IMR-90 (cell line): ENCODE data around the gene ANG. TPM values are rescaled to one million over a fixed set of nuclear protein-coding genes. Genes with fewer than 3 reads are reported as not detected.

Experiments
- ATAC-seq: fragments of 200-7000 bp; cut with Tn5 transposase; 2 replicates; pipeline ENCODE4 v1.9.1; 2020; ENCODE audit warnings: low read depth, mild to moderate bottlenecking, moderate library complexity
- BruUV-seq: library from RNA; stranded (reverse); fragments of 400-500 nt; replicated peaks from 2 replicates; lab custom pipeline; 2021; lab: Mats Ljungman, UMichigan
- CTCF ChIA-PET: fragments of 300-600 bp; formaldehyde crosslinking; extraction: SDS; loops from one replicate; lab custom pipeline; 2021; ENCODE audit warnings: antibody characterized with exemption; lab: Yijun Ruan, JAX
- POLR2A ChIA-PET: fragments of 300-600 bp; sonication (Branson Sonifier 250); formaldehyde crosslinking; loops from one replicate; lab custom pipeline; 2022; ENCODE audit warnings: antibody characterized with exemption; ENCODE audit not compliant: unreplicated experiment; lab: Charles Lee
- DNase-seq: peaks from one replicate; pipeline ENCODE4 v3.0.0; 2013
- H2AFZ ChIP-seq: replicated peaks from 2 replicates; pipeline ENCODE3; 2013; ENCODE audit warnings: low read length, mild to moderate bottlenecking; ENCODE audit not compliant: poor library complexity
- H2AK5ac ChIP-seq: 2 replicates; pipeline ENCODE4 v1.6.1; 2013; ENCODE audit warnings: low read depth, low read length, inconsistent platforms
- H2AK9ac ChIP-seq: replicated peaks from 2 replicates; pipeline ENCODE3; 2013; ENCODE audit warnings: mild to moderate bottlenecking, low read depth, low read length, moderate library complexity; ENCODE audit not compliant: poor library complexity
- H2BK120ac ChIP-seq: 2 replicates; pipeline ENCODE4 v1.6.1; 2013; ENCODE audit warnings: low read depth, low read length, inconsistent platforms
- H2BK15ac ChIP-seq: 3 replicates; pipeline ENCODE4 v1.6.1; 2013; ENCODE audit warnings: low read depth, low read length, inconsistent platforms
- H2BK20ac ChIP-seq: 2 replicates; pipeline ENCODE4 v1.6.1; 2013; ENCODE audit warnings: low read depth, mild to moderate bottlenecking, inconsistent platforms, low read length, moderate library complexity
- H2BK5ac ChIP-seq: 2 replicates; pipeline ENCODE4 v1.6.1; 2013; ENCODE audit warnings: mild to moderate bottlenecking, low read depth, low read length, inconsistent platforms; ENCODE audit not compliant: poor library complexity, severe bottlenecking
- H3K14ac ChIP-seq: replicated peaks from 2 replicates; pipeline ENCODE4 v1.6.1; 2013; ENCODE audit warnings: low read depth, low read length, inconsistent platforms
- H3K18ac ChIP-seq: 2 replicates; pipeline ENCODE4 v1.6.1; 2013; ENCODE audit warnings: low read depth, low read length, control low read depth
- H3K23ac ChIP-seq: 2 replicates; pipeline ENCODE4 v1.6.1; 2013; ENCODE audit warnings: low read depth, low read length, inconsistent platforms
- H3K27ac ChIP-seq: 2 replicates; pipeline ENCODE4 v1.5.1; 2013; ENCODE audit warnings: mild to moderate bottlenecking, control low read depth, low read length; ENCODE audit not compliant: insufficient read depth
- H3K27me3 ChIP-seq: 2 replicates; pipeline ENCODE4 v1.6.1; 2013; ENCODE audit warnings: low read length; ENCODE audit not compliant: control insufficient read depth, insufficient read depth
- H3K36me3 ChIP-seq: 2 replicates; pipeline ENCODE4 v1.6.1; 2013; ENCODE audit warnings: low read length, mixed read lengths; ENCODE audit not compliant: control insufficient read depth, insufficient read depth
- H3K4ac ChIP-seq: 2 replicates; pipeline ENCODE4 v1.6.1; 2013; ENCODE audit warnings: low read depth, low read length, inconsistent platforms
- H3K4me1 ChIP-seq: 2 replicates; pipeline ENCODE4 v1.6.1; 2013; ENCODE audit warnings: low read length, mixed read lengths; ENCODE audit not compliant: control insufficient read depth, insufficient read depth
- H3K4me2 ChIP-seq: 2 replicates; pipeline ENCODE4 v1.6.1; 2013; ENCODE audit warnings: low read depth, mild to moderate bottlenecking, control low read depth, low read length, moderate library complexity
- H3K4me3 ChIP-seq: 2 replicates; pipeline ENCODE4 v1.5.1; 2013; ENCODE audit warnings: low read depth, mild to moderate bottlenecking, control low read depth, low read length, moderate library complexity; ENCODE audit not compliant: insufficient read depth
- H3K56ac ChIP-seq: 2 replicates; pipeline ENCODE4 v1.6.1; 2013; ENCODE audit warnings: low read length, inconsistent platforms; ENCODE audit not compliant: insufficient read depth; ENCODE audit errors: extremely low read depth
- H3K79me1 ChIP-seq, 2 experiments: 2 replicates each; pipeline ENCODE4 v1.6.1; 2013; ENCODE audit warnings: low read length in 2 of 2, inconsistent platforms in 1 of 2, low read depth in 1 of 2
- H3K9ac ChIP-seq: 2 replicates; pipeline ENCODE4 v1.6.1; 2013; ENCODE audit warnings: low read depth, low read length, control low read depth
- H3K9me1 ChIP-seq: 2 replicates; pipeline ENCODE4 v1.6.1; 2013; ENCODE audit warnings: low read length, inconsistent platforms; ENCODE audit not compliant: insufficient read depth
- H3K9me3 ChIP-seq: 2 replicates; pipeline ENCODE4 v1.6.1; 2013; ENCODE audit warnings: low read length; ENCODE audit not compliant: control insufficient read depth, insufficient read depth
- H4K20me1 ChIP-seq: 2 replicates; pipeline ENCODE4 v1.6.1; 2013; ENCODE audit warnings: low read length, inconsistent platforms; ENCODE audit not compliant: insufficient read depth
- H4K5ac ChIP-seq: 2 replicates; pipeline ENCODE4 v1.6.1; 2013; ENCODE audit warnings: mild to moderate bottlenecking, low read depth, low read length, control low read depth
- H4K8ac ChIP-seq, 2 experiments: 2 replicates each; pipeline ENCODE4 v1.6.1; 2013; ENCODE audit warnings: low read depth in 2 of 2, low read length in 2 of 2, control low read depth in 1 of 2, inconsistent platforms in 1 of 2
- H4K91ac ChIP-seq: 2 replicates; pipeline ENCODE4 v1.6.1; 2013; ENCODE audit warnings: low read depth, low read length, inconsistent platforms; ENCODE audit not compliant: insufficient read depth
- CEBPB ChIP-seq: IDR thresholded peaks from 2 replicates; pipeline ENCODE4 v1.6.1; 2012; ENCODE audit warnings: low read depth, low read length, improper control_type of control experiment
- MAZ ChIP-seq: IDR thresholded peaks from 2 replicates; pipeline ENCODE4 v1.6.1; 2012; ENCODE audit warnings: low read depth, mild to moderate bottlenecking, low read length, improper control_type of control experiment, moderate library complexity, borderline replicate concordance
- MXI1 ChIP-seq: IDR thresholded peaks from 2 replicates; pipeline ENCODE4 v1.6.1; 2012; ENCODE audit warnings: low read depth, mild to moderate bottlenecking, low read length, moderate library complexity, borderline replicate concordance
- NFE2L2 ChIP-seq: fragments of 150-350 bp; IDR thresholded peaks from 2 replicates; pipeline ENCODE4 v1.6.1; 2016; ENCODE audit warnings: low read depth, mild to moderate bottlenecking, low read length
- POLR2A ChIP-seq: IDR thresholded peaks from 2 replicates; pipeline ENCODE4 v1.6.1; 2012; ENCODE audit warnings: mild to moderate bottlenecking, low read depth, low read length
- RFX5 ChIP-seq: IDR thresholded peaks from 2 replicates; pipeline ENCODE4 v1.8.0; 2012; ENCODE audit warnings: low read depth, mild to moderate bottlenecking, low read length, moderate library complexity
- SMC3 ChIP-seq: fragments of 150-350 bp; IDR thresholded peaks from 2 replicates; pipeline ENCODE4 v1.6.1; 2016; ENCODE audit warnings: low read depth, mild to moderate bottlenecking, antibody characterized with exemption, low read length, moderate library complexity
- WGBS, 2 experiments: methylation state at CpG; one replicate each; pipeline versions ENCODE4 v1.1.5 to v1.1.7; 2013; ENCODE audit warnings: missing lambda C conversion rate in 2 of 2; ENCODE audit not compliant: insufficient read length in 1 of 2; ENCODE audit errors: extremely low coverage in 2 of 2; 5-methylcytosine and 5-hydroxymethylcytosine counted together
- dilution Hi-C: fragments of 300-500 bp; cut with HindIII; formaldehyde crosslinking; loops from one replicate; pipeline ENCODE4 v1.14.3; 2018; ENCODE audit warnings: low sequenced_read_pairs; ENCODE audit not compliant: unreplicated experiment
- in situ Hi-C: fragments of 300-500 bp; cut with MboI; formaldehyde crosslinking; loops from 3 replicates; pipeline ENCODE4 v1.14.3; 2019; ENCODE audit warnings: low sequenced_read_pairs, inconsistent platforms, mixed read lengths
- intact Hi-C: fragments of 100-400 bp; cut with micrococcal nuclease; formaldehyde crosslinking; loops from 2 replicates; pipeline ENCODE4 v1.10.0; 2022
- polyA plus RNA-seq, 3 experiments: library from polyadenylated mRNA; depleted of rRNA; stranded (reverse); fragments of >200 nt; gene quantifications; 2 replicates each; pipeline ENCODE4 v1.2.3, GENCODE V29; 2012; ENCODE audit warnings: low replicate concordance in 1 of 3
- total RNA-seq: library from RNA; depleted of rRNA; stranded (reverse); fragments of >200 nt; gene quantifications from 2 replicates; pipeline ENCODE4 v1.2.3, GENCODE V29; 2012
- TF ChIP-seq, protein P1 (sequence below): fragments of 150-350 bp; IDR thresholded peaks from 2 replicates; pipeline ENCODE4 v1.6.1; 2017; ENCODE audit warnings: mild to moderate bottlenecking, antibody characterized with exemption, low read length, low read depth

ANG gene
- total and polyA plus RNA-seq, 2 of the 4 experiments (the other 2 are of a cell fraction) = 3.6 to 4.7 TPM

DNA sequence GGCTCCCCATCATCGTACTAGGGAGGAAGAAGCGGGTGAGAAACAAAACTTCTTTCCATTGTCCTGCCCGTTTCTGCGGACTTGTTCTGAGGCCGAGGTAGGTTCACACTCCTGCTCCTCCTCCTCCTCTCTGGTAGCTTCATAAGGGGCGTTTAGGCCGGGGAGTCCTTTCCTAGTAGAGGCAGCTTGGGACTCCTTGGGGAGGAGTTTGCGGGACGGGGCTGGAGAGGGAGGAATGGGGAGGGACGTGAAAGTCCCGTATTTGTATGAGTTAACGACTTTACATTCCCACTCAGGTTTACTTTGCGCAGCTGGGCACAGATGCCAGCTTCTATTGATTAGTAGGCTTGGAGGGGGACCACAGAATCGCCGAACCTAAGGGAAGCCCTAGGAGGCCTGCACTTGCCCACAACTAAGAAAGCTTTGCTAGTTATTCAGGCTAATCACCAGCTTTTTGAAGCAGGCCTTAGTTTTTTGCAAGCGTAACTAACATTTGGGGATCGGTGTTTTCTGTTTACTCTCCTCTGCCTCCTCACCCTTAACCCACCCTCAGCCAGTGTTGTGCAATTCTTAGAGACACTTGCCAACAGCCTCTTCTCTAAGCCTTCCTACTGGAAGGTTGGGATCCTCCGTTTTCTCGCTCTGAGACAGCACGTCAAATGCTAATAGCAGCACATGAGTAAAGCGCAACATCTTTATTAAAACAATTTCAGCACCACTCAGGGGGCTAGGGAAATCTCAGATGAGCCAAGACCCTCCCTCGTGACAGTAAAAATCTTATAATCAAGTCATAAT, 3.7 kb upstream of the ANG start:
- intact Hi-C loops = loop anchor here (5.0 kb wide), 1 partner anchor 417 kb away; the partner anchor contains the start of gene TMEM253
- Histone ChIP-seq H3K9ac (peak overlapping the region; percentile 86), H2BK15ac (no peak overlapping the region), H3K56ac (peak overlapping the region; percentile 60; the same call in 1 of the 2 replicates), H3K4me3 (peak overlapping the region; percentile 65), H2AK5ac (no peak overlapping the region), H3K27ac (peak overlapping the region; percentile 58), H4K8ac (peak overlapping the region; percentile 48 to 65; a peak in 2 of 4 replicates), H3K9me1 (peaks cover 4% of the 10 kb centered on the region; the same call in 1 of the 2 replicates), H3K4me2 (peak overlapping the region; percentile 88), H2BK120ac (0 out of 2 replicates have a peak overlapping the region, but pooled peaks have one; percentile 7), H3K9me3 (no peaks in the 10 kb centered on the region), H3K27me3 (no peaks in the 10 kb centered on the region), H2BK5ac (peak overlapping the region; percentile 48), H3K36me3 (no peaks in the 10 kb centered on the region), H3K79me1 (peaks cover 3 to 6% of the 10 kb centered on the region in 2 experiments; a peak in 1 of 4 replicates), H3K4me1 (no peaks in the 10 kb centered on the region), H2AFZ (peak overlapping the region; percentile 93), H3K4ac (peak overlapping the region; percentile 59), H4K5ac (peak overlapping the region; percentile 43; the same call in 1 of the 2 replicates), H3K23ac (peak overlapping the region; percentile 76), H3K14ac (peak overlapping the region; percentile 64), H2AK9ac (no peak overlapping the region), H4K91ac (peak overlapping the region; percentile 62), H2BK20ac (no peak overlapping the region), H3K18ac (peak overlapping the region; percentile 46; the same call in 1 of the 2 replicates), H4K20me1 (peaks cover 6% of the 10 kb centered on the region)
- ATAC-seq (no peak), DNase-seq (peak; percentile 43)
- WGBS, 2 experiments = 49% methylated on average over 4 of the region's 22 CpGs; no CpG with 5 or more reads in 1 of the 2 experiments
- no TSS peak for BruUV-seq
- CTCF ChIA-PET = interaction anchor here (0.5 to 1.6 kb wide), 3 partner anchors 10 to 286 kb away, joined by 4 to 6 read pairs (median 4); no protein-coding TSS in a partner anchor
- dilution Hi-C loops = no loop called here
- in situ Hi-C loops = loop anchor here (5.0 to 10.0 kb wide), 3 partner anchors 53 to 360 kb away; partner anchors contain the start of gene TEP1
- peak; percentile 92 for TF ChIP-seq CEBPB
- TF ChIP-seq, protein P1, sequence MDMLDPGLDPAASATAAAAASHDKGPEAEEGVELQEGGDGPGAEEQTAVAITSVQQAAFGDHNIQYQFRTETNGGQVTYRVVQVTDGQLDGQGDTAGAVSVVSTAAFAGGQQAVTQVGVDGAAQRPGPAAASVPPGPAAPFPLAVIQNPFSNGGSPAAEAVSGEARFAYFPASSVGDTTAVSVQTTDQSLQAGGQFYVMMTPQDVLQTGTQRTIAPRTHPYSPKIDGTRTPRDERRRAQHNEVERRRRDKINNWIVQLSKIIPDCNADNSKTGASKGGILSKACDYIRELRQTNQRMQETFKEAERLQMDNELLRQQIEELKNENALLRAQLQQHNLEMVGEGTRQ = no peak
- TF ChIP-seq NFE2L2 = no peak
- no peak for TF ChIP-seq RFX5
- no peak for TF ChIP-seq MAZ
- no peak for TF ChIP-seq MXI1
- no peak for TF ChIP-seq SMC3
- TF ChIP-seq POLR2A = no peak
- POLR2A ChIA-PET = no interaction called here
